ENCODE measurements around the gene RALY. TPM values are rescaled to one million over a fixed set of nuclear protein-coding genes. Genes with fewer than 3 reads are reported as not detected.
"Not testable (repeated sequence)": the region's sequence is repeated elsewhere in the genome, so short reads cannot be mapped to it uniquely, and the experiment has no call there.

The RALY gene
- polyA plus RNA-seq, 1 donor from 2014 or later, result 221 TPM

- no peak overlapping the region for H3K4me2 ChIP-seq (ENCODE audit: low read length)
- H3K4me3 ChIP-seq (ENCODE audit: low read length), result no peak overlapping the region
- no peaks in the 10 kb centered on the region for H3K27me3 ChIP-seq (ENCODE audit: insufficient read depth, low read depth, low read length)
- H3K9ac ChIP-seq (ENCODE audit: low read length), result no peak overlapping the region
- TF ChIP-seq SMC3 (conservative IDR thresholded peaks at IDR 0.05; ENCODE audit: poor library complexity) (no peak), POLR2AphosphoS5 (IDR thresholded peaks at IDR 0.05) (no peak), EZH2 (IDR thresholded peaks at IDR 0.05; ENCODE audit: borderline replicate concordance, insufficient read depth, low read length, poor library complexity, severe bottlenecking) (no peak), REST (IDR thresholded peaks at IDR 0.05; ENCODE audit: borderline replicate concordance) (no peak), RAD21 (conservative IDR thresholded peaks at IDR 0.05) (no peak), EP300 (conservative IDR thresholded peaks at IDR 0.05; ENCODE audit: poor library complexity, severe bottlenecking) (no peak), CTCF (IDR thresholded peaks at IDR 0.05; ENCODE audit: poor library complexity, severe bottlenecking) (no peak), MXI1 (conservative IDR thresholded peaks at IDR 0.05; ENCODE audit: poor library complexity, severe bottlenecking) (no peak), TAF1 (IDR thresholded peaks at IDR 0.05; ENCODE audit: low read depth) (no peak)
- H3K9me2 ChIP-seq (ENCODE audit: insufficient read depth, low read length), result no peaks in the 10 kb centered on the region
- H4K20me1 ChIP-seq (ENCODE audit: insufficient read depth), result no peaks in the 10 kb centered on the region
- no peaks in the 10 kb centered on the region for H3K36me3 ChIP-seq (ENCODE audit: insufficient read depth, low read length)
- no peak overlapping the region for H2AFZ ChIP-seq (ENCODE audit: low read depth, low read length)
- no peaks in the 10 kb centered on the region for H3F3A ChIP-seq (ENCODE audit: insufficient read depth, low read length, poor library complexity, severe bottlenecking)
- H3K9me3 ChIP-seq (ENCODE audit: low read length), result no peaks in the 10 kb centered on the region
- no peaks in the 10 kb centered on the region for H3K79me2 ChIP-seq (replicated peaks; ENCODE audit: insufficient read depth, low read length)
- H3K27ac ChIP-seq (ENCODE audit: low read length), result no peak overlapping the region
Observed at GRCh38 chr20:34131491-34131890, 137.8 kb downstream of the RALY start.

- not testable (repeated sequence) for H3K4me2 ChIP-seq (ENCODE audit: low read length); H3K9me2 ChIP-seq (ENCODE audit: insufficient read depth, low read length); H3K4me3 ChIP-seq (ENCODE audit: low read length); H4K20me1 ChIP-seq (ENCODE audit: insufficient read depth); H3K9ac ChIP-seq (ENCODE audit: low read length); H3K27ac ChIP-seq (ENCODE audit: low read length); H2AFZ ChIP-seq (ENCODE audit: low read depth, low read length); H3K36me3 ChIP-seq (ENCODE audit: insufficient read depth, low read length); H3K9me3 ChIP-seq (ENCODE audit: low read length); H3K27me3 ChIP-seq (ENCODE audit: insufficient read depth, low read depth, low read length); H3F3A ChIP-seq (ENCODE audit: insufficient read depth, low read length, poor library complexity, severe bottlenecking); H3K79me2 ChIP-seq (replicated peaks; ENCODE audit: insufficient read depth, low read length)
Observed at GRCh38 chr20:34132491-34132890, 138.8 kb downstream of the RALY start.

- H3F3A ChIP-seq (ENCODE audit: insufficient read depth, low read length, poor library complexity, severe bottlenecking); H3K9ac ChIP-seq (ENCODE audit: low read length); H3K9me3 ChIP-seq (ENCODE audit: low read length); H3K36me3 ChIP-seq (ENCODE audit: insufficient read depth, low read length); H4K20me1 ChIP-seq (ENCODE audit: insufficient read depth); H2AFZ ChIP-seq (ENCODE audit: low read depth, low read length); H3K4me3 ChIP-seq (ENCODE audit: low read length); H3K4me2 ChIP-seq (ENCODE audit: low read length); H3K27ac ChIP-seq (ENCODE audit: low read length); H3K79me2 ChIP-seq (replicated peaks; ENCODE audit: insufficient read depth, low read length); H3K9me2 ChIP-seq (ENCODE audit: insufficient read depth, low read length); H3K27me3 ChIP-seq (ENCODE audit: insufficient read depth, low read depth, low read length): not testable (repeated sequence)
Observed at GRCh38 chr20:34132943-34133342, 139.2 kb downstream of the RALY start.

GRCh38 chr20:34133365-34133860 is 139.7 kb downstream of the RALY start:
- not testable (repeated sequence) for H4K20me1 ChIP-seq (ENCODE audit: insufficient read depth); H3K27ac ChIP-seq (ENCODE audit: low read length); H3K36me3 ChIP-seq (ENCODE audit: insufficient read depth, low read length); H3K4me2 ChIP-seq (ENCODE audit: low read length); H3K9me2 ChIP-seq (ENCODE audit: insufficient read depth, low read length); H3K9ac ChIP-seq (ENCODE audit: low read length); H3K79me2 ChIP-seq (replicated peaks; ENCODE audit: insufficient read depth, low read length); H3K9me3 ChIP-seq (ENCODE audit: low read length); H2AFZ ChIP-seq (ENCODE audit: low read depth, low read length); H3K4me3 ChIP-seq (ENCODE audit: low read length); H3F3A ChIP-seq (ENCODE audit: insufficient read depth, low read length, poor library complexity, severe bottlenecking); H3K27me3 ChIP-seq (ENCODE audit: insufficient read depth, low read depth, low read length)
